HTERT RPE-1 (cell line): ENCODE results near the gene SEC31A.
"Not testable (repeated sequence)": the region's sequence is repeated elsewhere in the genome, so short reads cannot be mapped to it uniquely, and the experiment has no call there.

Experiments
- in situ Hi-C: fragments of 300-500 bp; cut with MboI; formaldehyde crosslinking; loops from 4 replicates; pipeline ENCODE4 v1.14.3; 2020; ENCODE audit warnings: low sequenced_read_pairs

SEC31A gene

DNA sequence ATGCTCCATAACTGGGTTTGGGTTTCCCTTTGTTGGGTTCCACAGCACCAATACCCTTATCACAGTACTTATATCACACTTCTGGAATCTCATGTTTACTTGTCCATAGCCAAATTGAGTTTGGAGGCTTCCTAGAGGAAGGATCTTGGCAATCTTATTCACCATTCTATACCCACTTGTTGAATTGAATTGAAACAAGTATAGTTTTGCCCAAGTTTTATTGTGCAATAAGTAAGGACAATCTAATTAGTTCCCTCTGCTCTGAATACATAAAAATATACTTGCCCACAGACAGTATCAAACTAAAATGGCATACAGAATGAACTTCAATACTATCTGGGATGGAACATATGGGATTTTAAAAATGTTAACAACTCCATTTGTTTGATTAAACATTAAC lies 40.3 kb downstream of the SEC31A start:
- in situ Hi-C loops = no loop called here

DNA sequence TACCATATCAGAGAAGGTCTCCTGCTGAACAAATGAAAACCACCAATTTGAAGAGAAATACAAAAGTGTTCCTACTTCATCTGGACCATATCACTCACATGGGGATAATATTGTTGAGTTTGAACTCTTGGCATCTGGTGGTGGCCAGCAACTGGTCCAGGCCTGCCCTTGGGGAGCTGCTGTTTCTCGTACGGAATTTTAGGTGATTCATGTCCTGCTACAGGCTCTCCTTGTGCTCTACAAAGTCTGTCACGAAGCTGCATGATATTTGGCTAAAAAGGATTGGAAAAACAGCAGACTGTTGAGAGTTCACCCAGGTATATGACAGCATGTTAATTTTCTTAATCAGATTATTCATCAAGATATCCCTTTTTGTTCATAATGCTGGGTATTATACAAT lies 42.2 kb downstream of the SEC31A start:
- in situ Hi-C loops = no loop called here

DNA sequence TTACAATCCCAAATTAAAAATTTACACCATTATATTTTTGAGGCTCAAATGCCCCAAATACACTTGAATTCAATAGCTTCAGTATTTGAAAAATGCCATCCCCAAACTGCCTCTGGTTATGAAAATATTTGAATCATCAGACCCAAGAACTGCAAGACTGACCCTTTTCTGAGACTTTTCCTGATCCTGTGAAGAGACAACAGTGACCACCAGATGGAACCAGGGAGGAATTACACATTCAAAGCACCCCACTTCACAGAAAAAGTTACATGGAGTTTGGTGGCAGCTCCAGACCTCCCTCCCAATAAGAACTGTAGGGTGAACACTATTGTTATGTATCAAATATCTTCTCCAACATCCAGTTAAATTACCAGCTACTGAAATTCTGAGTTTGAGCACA lies 48.4 kb downstream of the SEC31A start:
- in situ Hi-C loops = no loop called here

DNA sequence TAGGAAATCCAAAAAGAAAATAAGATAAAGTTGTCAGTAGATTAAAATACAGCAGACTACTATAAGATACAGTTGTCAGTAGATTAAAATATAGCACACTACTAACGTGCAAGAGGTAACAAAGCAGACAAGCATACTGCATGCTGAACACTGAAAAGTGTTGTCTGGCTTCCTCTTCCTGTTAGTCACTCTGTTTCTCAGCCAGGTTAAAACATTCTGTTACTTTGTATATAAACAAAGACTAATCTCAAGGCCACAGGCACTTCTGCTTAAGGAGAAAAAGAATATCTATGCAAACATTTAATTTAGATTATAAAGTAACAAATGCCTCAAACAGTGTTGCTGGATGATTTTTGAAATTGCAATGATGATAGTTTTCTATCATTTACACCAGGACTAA lies 51.3 kb downstream of the SEC31A start:
- in situ Hi-C loops = no loop called here

DNA sequence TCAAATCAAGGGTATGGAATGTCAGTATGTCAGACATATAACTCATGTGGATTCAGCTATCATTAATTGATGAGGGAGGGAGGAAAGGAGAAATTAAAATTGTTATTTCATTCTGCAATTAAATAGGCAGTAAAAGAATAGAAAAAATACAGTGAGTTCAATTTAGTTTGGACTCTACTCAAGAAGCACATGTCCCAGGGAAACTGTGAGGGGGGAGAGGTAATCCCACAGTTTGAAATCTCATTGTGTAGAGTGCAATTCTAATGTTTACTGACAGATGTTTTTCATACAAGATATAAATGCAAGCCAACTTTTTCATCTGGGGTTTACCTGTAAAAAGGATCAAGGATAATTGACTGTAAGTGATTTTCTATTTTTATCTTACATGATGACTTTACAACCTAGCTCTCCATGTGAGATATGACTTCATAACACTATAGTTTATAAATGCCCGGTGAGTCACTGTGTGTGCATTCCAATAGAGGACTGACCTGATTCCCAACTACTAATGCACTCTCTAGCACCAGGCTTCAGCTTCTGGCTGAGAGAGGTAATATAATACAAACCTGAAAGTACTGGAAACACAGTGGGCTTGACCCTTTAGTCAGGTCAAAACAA lies 57.1 kb downstream of the SEC31A start:
- in situ Hi-C loops = no loop called here

DNA sequence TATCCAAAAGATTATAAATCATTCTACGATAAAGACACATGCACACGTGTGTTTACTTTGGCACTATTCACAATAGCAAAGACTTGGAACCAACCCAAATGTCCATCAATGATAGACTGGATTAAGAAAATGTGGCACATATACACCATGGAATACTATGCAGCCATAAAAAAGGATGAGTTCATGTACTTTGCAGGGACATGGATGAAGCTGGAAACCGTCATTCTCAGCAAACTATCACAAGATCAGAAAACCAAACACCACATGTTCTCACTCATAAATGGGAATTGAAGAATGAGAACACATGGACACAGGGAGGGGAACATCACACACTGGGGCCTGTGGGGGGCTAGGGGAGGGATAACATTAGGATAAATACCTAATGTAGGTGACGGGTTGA lies 57.9 kb downstream of the SEC31A start:
- in situ Hi-C loops = not testable (repeated sequence)

DNA sequence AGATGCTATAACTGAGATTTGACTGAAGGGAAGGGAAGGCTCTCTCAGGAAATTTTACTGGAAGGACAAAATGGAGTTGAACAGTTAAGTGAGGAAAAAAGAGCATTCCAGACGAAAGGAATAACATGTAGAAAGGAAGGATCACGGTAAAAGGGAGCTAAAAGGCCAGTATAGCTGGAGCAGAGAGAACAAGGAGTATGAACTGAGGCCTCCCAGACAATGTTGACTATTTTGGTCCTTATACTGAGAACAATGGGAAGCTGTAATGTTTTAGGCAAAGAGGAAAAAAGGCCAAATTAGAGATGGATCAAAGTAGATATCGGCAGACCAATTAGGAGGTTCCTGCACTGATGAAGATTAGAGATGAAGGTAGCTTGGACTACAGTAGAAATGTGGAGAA lies 65.5 kb downstream of the SEC31A start:
- in situ Hi-C loops = no loop called here

DNA sequence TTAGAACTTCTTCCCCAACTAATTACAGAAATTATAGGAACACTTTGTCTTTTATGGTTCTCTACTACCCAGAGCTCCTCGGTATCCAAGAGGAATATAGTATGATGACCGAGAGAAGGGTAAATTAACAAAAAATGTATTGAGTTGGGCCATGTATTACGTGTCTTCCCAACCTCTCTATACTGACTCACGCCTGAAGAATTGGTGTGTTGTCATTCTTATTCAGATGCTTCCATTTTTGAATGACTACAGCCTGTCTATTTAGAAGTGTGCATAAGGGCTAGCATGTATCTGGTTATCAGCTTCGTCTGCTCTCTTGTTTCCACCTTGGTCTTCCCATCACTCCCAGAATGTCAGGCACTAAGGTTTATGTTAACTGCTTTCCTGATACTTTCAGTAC lies 67.9 kb downstream of the SEC31A start:
- in situ Hi-C loops = no loop called here

DNA sequence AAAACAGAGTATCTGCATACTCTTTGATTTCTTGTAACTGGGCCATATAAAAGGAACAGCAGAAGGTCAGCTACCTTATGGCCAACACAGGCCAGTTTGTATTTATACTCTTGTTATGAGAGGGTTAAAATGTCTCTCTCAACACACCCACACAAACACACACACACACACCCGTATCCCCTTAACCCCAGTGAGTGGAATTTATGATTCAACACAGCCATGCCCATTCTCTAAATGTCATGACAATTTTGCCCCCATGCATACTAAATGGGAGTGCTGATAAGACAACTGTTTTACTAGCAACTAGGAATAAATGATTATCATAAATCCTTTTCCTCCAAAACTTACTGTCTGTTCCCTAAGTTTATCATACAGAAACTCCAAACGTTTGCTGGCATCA lies 70.3 kb downstream of the SEC31A start:
- in situ Hi-C loops = no loop called here

DNA sequence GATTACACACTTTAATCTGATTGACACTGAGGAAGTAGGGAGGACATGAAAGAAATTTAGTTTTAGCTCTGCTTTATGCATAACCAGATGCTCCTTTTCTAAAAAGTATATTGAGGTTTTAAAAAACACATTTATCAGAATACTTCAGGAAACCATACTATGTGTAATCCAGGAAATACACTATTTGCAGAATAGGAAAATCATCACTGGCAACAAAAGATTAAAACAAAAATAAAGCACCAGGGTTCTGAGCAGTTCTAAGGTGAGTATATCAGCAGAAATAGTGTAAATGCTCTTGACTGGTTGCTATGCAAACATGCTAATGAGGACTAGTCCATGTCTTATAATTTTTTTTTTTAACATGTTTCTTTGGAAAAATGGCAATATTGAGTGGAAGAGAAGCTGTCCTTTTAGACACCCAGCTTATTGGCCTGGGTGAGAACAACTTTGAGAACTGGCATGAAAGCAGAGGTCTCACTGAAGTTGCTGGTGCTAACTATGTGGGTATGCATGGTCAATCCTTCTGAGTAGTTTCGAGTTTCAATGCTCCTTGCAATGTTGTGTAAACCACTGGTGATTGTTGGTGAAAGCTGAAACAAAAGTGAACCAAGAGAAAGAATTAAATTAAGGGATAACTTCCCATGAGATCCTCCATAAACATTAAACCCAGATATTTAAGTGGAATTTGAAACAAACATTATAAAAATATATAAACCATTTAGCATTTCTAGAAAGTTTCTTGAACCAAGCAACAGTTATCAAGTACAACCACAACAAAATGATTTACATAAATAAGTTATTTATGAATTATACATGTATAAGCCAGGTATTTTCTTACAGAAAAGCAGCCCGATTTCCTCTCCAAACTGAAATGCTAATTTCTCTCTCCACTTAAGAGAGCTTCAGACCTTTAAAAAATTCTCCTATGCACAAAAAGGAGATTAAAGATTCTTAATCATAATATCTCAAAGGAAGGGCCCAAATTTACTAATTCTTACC lies 72.0 kb downstream of the SEC31A start:
- in situ Hi-C loops = no loop called here

DNA sequence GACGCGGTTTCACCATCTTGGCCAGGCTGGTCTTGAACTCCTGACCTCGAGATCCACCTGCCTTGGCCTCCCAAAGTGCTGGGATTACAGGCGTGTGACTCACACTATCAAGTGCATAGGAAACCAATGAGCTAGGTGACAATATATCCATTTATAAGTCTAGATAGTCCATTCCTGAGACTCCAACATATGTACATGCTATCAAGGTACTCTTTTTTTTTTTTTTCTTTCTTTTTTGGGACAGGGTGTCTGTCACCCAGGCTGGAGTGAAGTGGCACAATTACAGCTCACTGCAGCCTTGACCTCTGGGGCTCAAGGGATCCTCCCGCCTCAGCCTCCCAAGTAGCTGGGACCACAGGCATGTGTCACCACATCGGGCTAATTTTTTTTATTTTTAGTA lies 74.1 kb downstream of the SEC31A start:
- in situ Hi-C loops = not testable (repeated sequence)

DNA sequence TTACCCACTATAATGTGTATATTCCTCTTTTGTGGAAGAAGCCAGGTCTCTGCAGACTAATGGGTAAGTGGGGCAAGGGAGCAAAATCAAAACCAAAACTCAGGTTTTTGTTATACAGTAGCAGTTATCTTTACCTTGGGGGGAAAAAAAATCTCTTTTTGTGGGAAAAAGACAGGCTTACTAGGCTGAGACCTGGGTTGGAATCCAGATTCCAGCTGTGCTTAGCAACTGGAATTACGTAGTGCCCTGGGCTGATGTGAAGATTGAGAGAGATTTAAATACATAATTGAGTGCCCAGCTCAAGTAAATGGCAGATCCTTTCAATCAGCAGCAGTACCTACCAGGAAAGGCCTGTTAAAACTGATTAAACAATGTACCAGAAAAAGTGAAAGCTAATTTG lies 76.9 kb downstream of the SEC31A start:
- in situ Hi-C loops = no loop called here

DNA sequence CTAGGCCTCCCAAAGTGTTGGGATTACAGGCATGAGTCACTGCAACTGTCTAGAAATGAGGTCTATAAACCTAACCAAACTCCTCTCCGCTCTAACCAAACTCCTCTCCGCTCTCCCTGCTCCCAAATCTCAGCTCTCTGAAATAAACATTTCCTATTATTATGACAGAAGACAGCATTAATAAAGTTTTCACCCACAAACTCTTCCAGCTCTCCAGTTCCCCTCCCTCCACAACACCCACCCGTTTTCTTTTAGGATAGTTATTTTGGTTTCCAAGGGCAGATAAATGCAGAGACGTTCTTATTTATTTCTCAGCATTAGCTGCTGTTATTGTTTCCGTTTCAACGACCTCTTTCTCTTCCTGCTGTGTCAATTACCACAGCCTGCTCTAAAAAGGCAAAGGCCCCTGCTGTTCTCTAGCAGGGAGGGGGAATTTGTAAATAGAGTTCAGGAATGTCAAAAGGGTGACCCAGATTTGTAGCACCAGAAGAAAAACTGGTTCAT lies 79.1 kb downstream of the SEC31A start:
- in situ Hi-C loops = no loop called here

DNA sequence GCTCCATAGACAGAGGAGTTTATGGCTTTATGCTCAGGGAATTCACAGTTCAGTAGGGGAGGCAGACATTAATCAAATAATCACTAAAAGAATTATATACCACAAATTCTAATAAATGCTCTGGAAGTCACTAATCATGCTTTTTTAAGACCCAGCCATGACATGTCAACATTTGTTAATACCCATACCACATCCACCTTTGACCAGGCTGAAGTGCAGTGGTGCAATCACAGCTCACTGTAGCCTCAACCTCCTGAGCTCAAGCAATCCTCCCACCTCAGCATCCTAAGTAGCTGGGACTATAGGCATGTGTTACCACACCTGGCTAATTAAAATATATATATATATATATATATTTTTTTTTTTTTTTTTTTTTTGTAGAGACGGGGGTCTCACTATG lies 79.6 kb downstream of the SEC31A start:
- in situ Hi-C loops = no loop called here

DNA sequence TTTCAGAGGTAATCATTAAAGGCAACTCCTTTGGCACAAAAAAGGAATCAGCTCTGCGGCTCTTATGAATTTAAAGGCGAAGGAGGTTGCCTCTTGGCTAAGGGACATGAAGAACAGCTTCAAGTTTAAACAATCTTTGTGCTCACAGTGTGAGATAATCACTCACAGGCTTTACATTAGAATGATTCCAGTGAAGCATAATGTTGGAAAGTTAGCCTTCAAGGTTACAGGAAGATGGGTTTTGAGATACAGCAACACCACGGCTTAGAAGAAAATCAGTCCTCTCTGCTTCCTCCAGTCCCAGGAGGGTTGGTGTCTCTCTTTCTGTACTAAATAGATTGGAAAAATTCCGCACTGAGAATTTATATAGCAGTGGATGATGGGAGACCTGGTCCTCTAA lies 80.8 kb downstream of the SEC31A start:
- in situ Hi-C loops = no loop called here

DNA sequence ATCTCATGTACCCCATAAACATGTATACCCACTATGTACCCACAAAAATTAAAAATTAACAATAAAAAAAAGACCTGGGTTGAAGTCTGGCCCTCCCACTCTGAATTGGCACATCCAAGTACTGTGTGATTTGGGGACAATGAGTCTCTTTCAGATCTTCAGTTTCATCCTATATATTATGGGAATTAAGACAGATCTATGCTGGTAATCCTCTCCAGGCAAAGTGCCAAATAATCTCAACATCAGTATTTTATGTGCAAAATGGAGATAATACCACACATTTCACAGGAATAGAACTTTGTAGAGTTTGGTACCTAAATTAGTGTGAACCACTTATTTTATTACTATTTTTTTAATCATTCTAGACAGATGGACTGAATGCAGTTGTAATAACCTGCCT lies 81.3 kb downstream of the SEC31A start:
- in situ Hi-C loops = no loop called here

DNA sequence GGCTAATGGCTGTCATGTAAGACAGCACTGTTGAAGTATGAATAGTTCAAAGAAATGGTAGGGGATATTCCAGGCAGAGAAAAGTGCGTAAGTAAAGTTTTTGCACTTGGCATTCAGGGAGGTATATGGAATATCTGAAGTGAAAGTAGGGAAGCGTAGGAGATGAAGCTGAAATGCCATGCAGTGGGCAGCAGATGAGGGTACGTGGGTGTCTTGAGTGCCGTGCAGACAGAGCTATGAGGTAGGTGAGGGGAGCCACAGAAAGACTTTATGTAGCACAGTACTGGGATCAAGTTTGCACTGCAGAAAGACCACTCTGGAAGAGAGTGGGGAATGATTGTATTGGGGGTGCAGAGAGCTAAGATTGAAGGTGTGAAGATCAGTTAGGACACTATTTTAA lies 87.2 kb downstream of the SEC31A start:
- in situ Hi-C loops = no loop called here

DNA sequence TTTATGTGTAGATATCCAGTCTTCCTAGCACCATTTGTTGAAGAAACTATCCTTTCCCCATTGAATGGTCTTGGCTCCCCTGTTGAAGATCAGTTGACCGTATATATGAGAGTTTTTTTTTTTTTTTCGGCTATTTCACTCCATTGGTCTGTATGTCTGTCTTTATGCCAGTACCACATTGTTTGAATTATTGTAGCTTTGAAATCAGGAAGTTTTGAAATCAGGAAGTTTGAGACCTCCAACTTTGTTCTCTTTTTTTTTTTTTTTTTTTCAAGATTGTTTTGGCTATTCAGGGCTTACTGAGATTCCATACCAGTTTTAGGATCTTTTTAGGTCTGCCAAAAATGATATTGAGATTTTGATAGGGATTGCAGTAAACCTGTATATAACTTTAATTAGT lies 88.0 kb downstream of the SEC31A start:
- in situ Hi-C loops = no loop called here

DNA sequence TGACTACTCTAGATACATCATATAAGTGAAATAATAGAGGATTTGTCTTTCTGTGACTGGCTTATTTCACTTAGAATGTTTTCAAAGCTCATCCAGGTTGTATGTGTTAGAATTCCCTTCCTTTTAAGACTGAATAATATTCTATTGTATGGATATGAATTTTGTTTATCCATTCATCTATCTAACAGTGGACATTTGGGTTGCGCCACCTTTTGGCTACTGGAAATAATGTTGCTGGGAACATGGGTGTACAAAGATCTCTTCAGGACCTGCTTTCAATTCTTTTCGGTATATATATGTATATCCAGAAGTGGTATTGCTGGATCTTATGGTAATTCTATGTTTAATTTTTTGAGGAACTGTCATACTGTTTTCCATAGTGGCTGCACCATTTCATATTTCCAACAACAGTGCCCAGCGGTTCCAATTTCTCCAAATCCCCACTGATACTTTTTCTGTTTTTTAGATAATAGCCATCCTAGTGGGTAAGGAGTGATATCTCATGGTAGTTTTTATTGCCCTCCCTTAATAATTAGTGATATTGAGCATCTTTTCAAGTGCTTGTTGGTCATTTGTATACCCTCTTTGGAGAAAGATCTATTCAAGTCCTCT lies 88.9 kb downstream of the SEC31A start:
- in situ Hi-C loops = no loop called here

DNA sequence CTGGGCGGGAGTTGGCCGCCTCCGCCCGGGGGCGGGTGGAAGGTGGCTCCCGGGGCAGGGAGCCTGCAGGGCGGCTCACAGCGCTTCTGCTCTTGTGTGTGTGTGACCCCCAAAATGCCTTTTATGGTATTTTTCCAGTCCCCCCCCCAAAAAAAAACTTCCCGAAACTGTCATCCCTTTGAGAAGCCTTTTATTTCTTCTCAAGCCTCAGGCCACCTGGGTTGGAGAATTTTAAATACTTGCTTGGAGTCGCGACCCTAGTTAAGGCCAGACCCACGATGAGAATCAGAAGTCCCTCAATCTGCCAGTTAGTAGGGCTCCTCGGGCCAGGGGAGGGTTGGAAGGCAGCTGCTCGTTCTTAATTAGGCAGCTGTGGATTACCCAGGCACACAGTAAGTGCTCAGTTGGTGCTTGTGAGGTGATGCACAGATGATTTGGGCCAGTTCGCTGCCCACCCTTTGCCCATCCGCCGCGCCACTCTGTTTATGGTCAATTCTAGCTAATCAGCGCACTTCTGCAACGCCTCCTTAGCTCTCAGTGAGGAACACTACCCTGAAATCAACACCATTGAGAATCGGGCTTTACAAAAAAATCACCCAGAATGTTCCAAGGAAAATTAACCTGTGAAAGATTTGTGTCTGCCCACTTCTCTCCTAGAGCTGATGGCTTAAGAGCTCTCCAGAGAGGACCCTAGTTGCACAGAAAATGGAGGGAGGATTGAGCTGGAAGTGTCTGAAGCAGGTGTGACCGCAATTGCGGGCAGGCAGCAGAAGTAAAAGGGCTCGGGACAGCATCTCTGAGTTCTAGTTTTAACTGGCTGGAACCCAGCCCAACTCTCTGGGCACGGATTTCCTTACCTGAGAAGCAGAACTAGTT lies 91.7 kb downstream of the SEC31A start:
- in situ Hi-C loops = no loop called here
